Loucy (cell line): ENCODE results near the gene NCMAP.

Experiments
- H2AFZ ChIP-seq: fragments of 200-600 bp; sonication (generic); 2 replicates; pipeline ENCODE4 v1.6.0; 2016; ENCODE audit warnings: antibody characterized with exemption, mild to moderate bottlenecking, low read length, moderate library complexity
- H3F3A ChIP-seq: fragments of 200-600 bp; 2 replicates; pipeline ENCODE4 v1.6.0; 2016; ENCODE audit warnings: antibody characterized with exemption, low read depth, mild to moderate bottlenecking
- H3K27me3 ChIP-seq: fragments of 200-600 bp; sonication (generic); 2 replicates; pipeline ENCODE4 v1.6.1; 2014; ENCODE audit warnings: low read length, mild to moderate bottlenecking; ENCODE audit not compliant: insufficient read depth, poor library complexity, severe bottlenecking
- H3K36me3 ChIP-seq: fragments of 200-600 bp; sonication (generic); 2 replicates; pipeline ENCODE4 v1.6.1; 2016; ENCODE audit warnings: low read length; ENCODE audit not compliant: insufficient read depth
- H3K4me1 ChIP-seq: fragments of 200-600 bp; sonication (generic); 2 replicates; pipeline ENCODE4 v1.5.1; 2014; ENCODE audit warnings: low read length, mild to moderate bottlenecking; ENCODE audit not compliant: insufficient read depth, poor library complexity, severe bottlenecking
- H3K4me2 ChIP-seq: fragments of 200-600 bp; sonication (generic); 2 replicates; pipeline ENCODE4 v1.6.0; 2014; ENCODE audit warnings: antibody characterized with exemption, low read length, low read depth, mild to moderate bottlenecking; ENCODE audit not compliant: poor library complexity, severe bottlenecking
- H3K4me3 ChIP-seq: fragments of 200-600 bp; sonication (generic); 2 replicates; pipeline ENCODE4 v1.5.1; 2014; ENCODE audit warnings: low read length, mild to moderate bottlenecking, mixed read lengths; ENCODE audit not compliant: poor library complexity, severe bottlenecking
- H3K79me2 ChIP-seq: fragments of 200-600 bp; sonication (generic); 2 replicates; pipeline ENCODE4 v1.6.1; 2014; ENCODE audit warnings: low read length; ENCODE audit not compliant: insufficient read depth
- H3K9ac ChIP-seq: fragments of 200-600 bp; sonication (generic); 2 replicates; pipeline ENCODE4 v1.6.0; 2014; ENCODE audit warnings: mild to moderate bottlenecking, low read depth, low read length, moderate library complexity; ENCODE audit not compliant: poor library complexity, severe bottlenecking
- H3K9me2 ChIP-seq: fragments of 200-600 bp; sonication (generic); replicated peaks from 2 replicates; pipeline ENCODE4 v1.6.1; 2016; ENCODE audit warnings: low read depth, low read length, mixed read lengths
- H3K9me3 ChIP-seq: fragments of 200-600 bp; sonication (generic); 2 replicates; pipeline ENCODE4 v1.6.1; 2014; ENCODE audit warnings: mild to moderate bottlenecking, antibody characterized with exemption, low read length, low read depth; ENCODE audit not compliant: insufficient read depth
- H4K20me1 ChIP-seq: fragments of 200-600 bp; sonication (generic); 2 replicates; pipeline ENCODE4 v1.6.0; 2014; ENCODE audit warnings: antibody characterized with exemption, low read length, mild to moderate bottlenecking; ENCODE audit not compliant: insufficient read depth, poor library complexity, severe bottlenecking
- EZH2phosphoT487 ChIP-seq: fragments of 200-600 bp; IDR thresholded peaks from 2 replicates; pipeline ENCODE4 v1.6.1; 2018; ENCODE audit warnings: antibody characterized with exemption, mild to moderate bottlenecking, moderate library complexity, borderline replicate concordance
- TF ChIP-seq, protein P1 (sequence below): fragments of 200-600 bp; sonication (generic); conservative IDR thresholded peaks from 2 replicates; pipeline ENCODE4 v1.5.1; 2014; ENCODE audit warnings: mild to moderate bottlenecking, antibody characterized with exemption, low read length

NCMAP gene

GRCh38 chr1:24580756-24581155, 24.9 kb downstream of the NCMAP start:
- H3K4me3 ChIP-seq, result no peak overlapping the region
- H3F3A ChIP-seq, result no peaks in the 10 kb centered on the region
- no peak overlapping the region for H3K9ac ChIP-seq
- TF ChIP-seq, protein P1, sequence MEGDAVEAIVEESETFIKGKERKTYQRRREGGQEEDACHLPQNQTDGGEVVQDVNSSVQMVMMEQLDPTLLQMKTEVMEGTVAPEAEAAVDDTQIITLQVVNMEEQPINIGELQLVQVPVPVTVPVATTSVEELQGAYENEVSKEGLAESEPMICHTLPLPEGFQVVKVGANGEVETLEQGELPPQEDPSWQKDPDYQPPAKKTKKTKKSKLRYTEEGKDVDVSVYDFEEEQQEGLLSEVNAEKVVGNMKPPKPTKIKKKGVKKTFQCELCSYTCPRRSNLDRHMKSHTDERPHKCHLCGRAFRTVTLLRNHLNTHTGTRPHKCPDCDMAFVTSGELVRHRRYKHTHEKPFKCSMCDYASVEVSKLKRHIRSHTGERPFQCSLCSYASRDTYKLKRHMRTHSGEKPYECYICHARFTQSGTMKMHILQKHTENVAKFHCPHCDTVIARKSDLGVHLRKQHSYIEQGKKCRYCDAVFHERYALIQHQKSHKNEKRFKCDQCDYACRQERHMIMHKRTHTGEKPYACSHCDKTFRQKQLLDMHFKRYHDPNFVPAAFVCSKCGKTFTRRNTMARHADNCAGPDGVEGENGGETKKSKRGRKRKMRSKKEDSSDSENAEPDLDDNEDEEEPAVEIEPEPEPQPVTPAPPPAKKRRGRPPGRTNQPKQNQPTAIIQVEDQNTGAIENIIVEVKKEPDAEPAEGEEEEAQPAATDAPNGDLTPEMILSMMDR, result no peak
- TF ChIP-seq EZH2phosphoT487, result no peak
- no peaks in the 10 kb centered on the region for H3K9me3 ChIP-seq
- H3K9me2 ChIP-seq, result no peaks in the 10 kb centered on the region
- no peak overlapping the region for H3K4me2 ChIP-seq
- no peaks in the 10 kb centered on the region for H3K4me1 ChIP-seq
- no peaks in the 10 kb centered on the region for H3K36me3 ChIP-seq
- H4K20me1 ChIP-seq, result no peaks in the 10 kb centered on the region
- no peaks in the 10 kb centered on the region for H3K27me3 ChIP-seq
- no peaks in the 10 kb centered on the region for H3K79me2 ChIP-seq
- H2AFZ ChIP-seq, result no peak overlapping the region

- Histone ChIP-seq H3K27me3 (no peaks in the 10 kb centered on the region), H3K9ac (no peak overlapping the region), H3K4me3 (no peak overlapping the region), H3K9me3 (no peaks in the 10 kb centered on the region), H3K4me2 (no peak overlapping the region), H3F3A (no peaks in the 10 kb centered on the region), H3K79me2 (no peaks in the 10 kb centered on the region), H2AFZ (no peak overlapping the region), H3K36me3 (no peaks in the 10 kb centered on the region), H3K4me1 (peaks cover 5% of the 10 kb centered on the region), H3K9me2 (no peaks in the 10 kb centered on the region), H4K20me1 (no peaks in the 10 kb centered on the region)
- no peak for TF ChIP-seq EZH2phosphoT487
- TF ChIP-seq, protein P1, result no peak
These were observed 28.3 kb downstream of the NCMAP start for GRCh38 chr1:24584171-24584647.

DNA sequence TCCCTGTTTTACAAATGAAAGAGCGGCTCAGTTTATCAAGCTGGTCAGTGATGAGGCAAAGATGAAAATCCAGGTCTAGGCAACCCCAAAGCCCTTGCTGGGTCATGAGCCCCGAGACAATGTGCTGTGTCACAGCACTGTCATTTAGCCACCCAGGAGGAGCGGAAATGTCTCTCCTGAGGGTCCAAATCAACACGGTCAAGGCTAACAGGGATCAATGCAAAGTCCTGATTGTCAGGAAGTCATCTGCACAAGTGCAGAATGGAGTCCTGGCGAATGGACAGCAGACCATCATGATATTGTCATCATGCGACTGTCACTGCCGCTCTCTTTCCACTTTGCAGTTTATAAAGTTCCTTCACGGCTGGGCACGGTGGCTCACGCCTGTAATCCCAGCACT, 30.2 kb downstream of the NCMAP start:
- Histone ChIP-seq H3K4me1 (peaks cover 5% of the 10 kb centered on the region), H3K79me2 (no peaks in the 10 kb centered on the region), H3K9ac (no peak overlapping the region), H3K36me3 (no peaks in the 10 kb centered on the region), H3F3A (no peaks in the 10 kb centered on the region), H4K20me1 (no peaks in the 10 kb centered on the region), H3K9me3 (no peaks in the 10 kb centered on the region), H3K27me3 (no peaks in the 10 kb centered on the region), H3K9me2 (no peaks in the 10 kb centered on the region), H3K4me3 (no peak overlapping the region), H3K4me2 (no peak overlapping the region), H2AFZ (no peak overlapping the region)
- TF ChIP-seq, protein P1, result no peak
- TF ChIP-seq EZH2phosphoT487, result no peak
